ENCODE data around the gene ARSH.

Gene ARSH

GRCh38 chrX:3076416-3076991, 70.2 kb downstream of the ARSH start:
- Histone ChIP-seq H3K9me3 (ENCODE audit: control insufficient read depth, low read length) (no peaks in the 10 kb centered on the region), H3K36me3 (ENCODE audit: control insufficient read depth, insufficient read depth, low read length) (no peaks in the 10 kb centered on the region), H3K27me3 (replicated peaks; ENCODE audit: control insufficient read depth, insufficient read depth, low read length, poor library complexity, severe bottlenecking) (no peaks in the 10 kb centered on the region), H3K4me3 (ENCODE audit: insufficient read depth, low read depth, low read length, poor library complexity, severe bottlenecking) (no peak overlapping the region), H3K27ac (ENCODE audit: insufficient read depth, low read length, poor library complexity, severe bottlenecking) (no peak overlapping the region), H3K4me1 (ENCODE audit: control insufficient read depth, insufficient read depth, low read length, poor library complexity, severe bottlenecking) (no peaks in the 10 kb centered on the region)
- no peak for DNase-seq
